K562 (cell line): ENCODE results near the gene SIX6. TPM values are rescaled to one million over a fixed set of nuclear protein-coding genes. Genes with fewer than 3 reads are reported as not detected.

Experiments used
- ATAC-seq: fragments of 200-7000 bp; cut with Tn5 transposase; 3 replicates; pipeline ENCODE4 v1.9.1; 2020; ENCODE audit warnings: moderate library complexity
- BruUV-seq: library from RNA; stranded (reverse); fragments of 400-500 nt; replicated peaks from 2 replicates; lab custom pipeline; 2021; lab: Mats Ljungman, UMichigan
- CTCF ChIA-PET: fragments of 300-600 bp; formaldehyde crosslinking; extraction: SDS; loops from one replicate; lab custom pipeline; 2021; ENCODE audit warnings: low intra/inter-chr PET ratio; lab: Yijun Ruan, JAX
- POLR2A ChIA-PET: fragments of 300-600, 350-650 bp; sonication (Branson Sonifier 250); formaldehyde crosslinking; extraction: SDS; loops from one replicate; lab custom pipeline; 2021; ENCODE audit warnings: antibody characterized with exemption, inconsistent platforms; lab: Yijun Ruan, JAX
- DNase-seq, 4 experiments: peaks; one replicate each; pipeline versions ENCODE4 v3.0.0 to v3.0.0-alpha.2; 2011 to 2018; ENCODE audit warnings: low spot score in 3 of 4, mixed read lengths in 3 of 4; ENCODE audit errors: extremely low read depth in 1 of 4
- FAIRE-seq: peaks from 2 replicates; lab custom pipeline; 2011; peaks lifted over from hg19 to GRCh38; lab: Jason Lieb, UNC
- H2AFZ ChIP-seq: 2 replicates; pipeline ENCODE4 v1.6.0; 2011; ENCODE audit warnings: low read depth, low read length, control low read depth, inconsistent platforms
- H3K27ac ChIP-seq: fragments of 200-600 bp; 3 replicates; pipeline ENCODE4 v1.8.0; 2011; ENCODE audit warnings: low read depth, mild to moderate bottlenecking, control low read depth, inconsistent platforms, low read length, moderate library complexity, mixed read lengths; ENCODE audit errors: extremely low read depth
- H3K27me3 ChIP-seq, 2 experiments: fragments of 300-600 bp in 1 of 2; 2 replicates in 1 of 2; 3 replicates in 1 of 2; pipeline versions ENCODE4 v1.6.0 to v1.8.0; 2011; ENCODE audit warnings: inconsistent platforms in 2 of 2, low read length in 2 of 2, mild to moderate bottlenecking in 1 of 2, mixed read lengths in 1 of 2, moderate library complexity in 1 of 2; ENCODE audit not compliant: control insufficient read depth in 2 of 2, insufficient read depth in 2 of 2
- H3K36me3 ChIP-seq: fragments of 300-600 bp; 3 replicates; pipeline ENCODE4 v1.8.0; 2011; ENCODE audit warnings: mild to moderate bottlenecking, low read length, inconsistent platforms; ENCODE audit not compliant: control insufficient read depth, insufficient read depth
- H3K4me1 ChIP-seq, 2 experiments: fragments of 200-600 bp in 1 of 2; replicated peaks in 1 of 2; 2 replicates in 1 of 2; 3 replicates in 1 of 2; pipeline versions ENCODE4 v1.5.1 to v1.8.0; 2011; ENCODE audit warnings: inconsistent platforms in 2 of 2, low read length in 2 of 2, mild to moderate bottlenecking in 1 of 2, mixed read lengths in 1 of 2, moderate library complexity in 1 of 2; ENCODE audit not compliant: control insufficient read depth in 2 of 2, insufficient read depth in 2 of 2
- H3K4me2 ChIP-seq: 2 replicates; pipeline ENCODE4 v1.6.1; 2011; ENCODE audit warnings: low read length, control low read depth, inconsistent platforms, mixed read lengths; ENCODE audit not compliant: insufficient read depth
- H3K4me3 ChIP-seq: fragments of 200-600 bp; sonication (generic), shearing (Covaris generic); 2 replicates; pipeline ENCODE4 v1.5.1; 2016; ENCODE audit warnings: control low read depth, inconsistent platforms
- H3K79me2 ChIP-seq: fragments of 200-600 bp; 3 replicates; pipeline ENCODE4 v1.8.0; 2011; ENCODE audit warnings: low read length, inconsistent platforms; ENCODE audit not compliant: control insufficient read depth, insufficient read depth
- H3K9ac ChIP-seq, 2 experiments: 2 replicates each; pipeline versions ENCODE4 v1.6.0 to v1.6.1; 2011; ENCODE audit warnings: low read depth in 2 of 2, low read length in 2 of 2, control low read depth in 1 of 2, inconsistent platforms in 1 of 2, mild to moderate bottlenecking in 1 of 2, mixed read lengths in 1 of 2; ENCODE audit not compliant: insufficient read depth in 1 of 2
- H3K9me1 ChIP-seq: one replicate; pipeline ENCODE4 v1.6.0; 2011; ENCODE audit warnings: inconsistent platforms, mild to moderate bottlenecking, low read length, moderate library complexity; ENCODE audit not compliant: control insufficient read depth, insufficient read depth
- H3K9me3 ChIP-seq: replicated peaks from 2 replicates; pipeline ENCODE4 v1.5.1; 2011; ENCODE audit warnings: low read depth, low read length, inconsistent platforms; ENCODE audit not compliant: control insufficient read depth, insufficient read depth
- H4K20me1 ChIP-seq: replicated peaks from 2 replicates; pipeline ENCODE4 v1.6.1; 2011; ENCODE audit warnings: low read length, inconsistent platforms, mixed read lengths; ENCODE audit not compliant: control insufficient read depth, insufficient read depth
- ARID2 ChIP-seq: fragments of 450-650 bp; IDR thresholded peaks from 2 replicates; pipeline ENCODE4 v1.6.1; 2017; ENCODE audit warnings: antibody characterized with exemption, mild to moderate bottlenecking
- CTCF ChIP-seq, 3 experiments: IDR thresholded peaks in 2 of 3; conservative IDR thresholded peaks in 1 of 3; 2 replicates each; pipeline ENCODE4 v1.5.1; 2011 to 2012; ENCODE audit warnings: low read length in 3 of 3, mild to moderate bottlenecking in 3 of 3, control low read depth in 2 of 3, improper control_type of control experiment in 1 of 3, inconsistent platforms in 1 of 3, low read depth in 1 of 3, mixed read lengths in 1 of 3, moderate library complexity in 1 of 3; ENCODE audit not compliant: insufficient read depth in 2 of 3
- GATAD2B ChIP-seq: fragments of 450-650 bp; IDR thresholded peaks from 2 replicates; pipeline ENCODE4 v1.6.1; 2017; ENCODE audit warnings: mild to moderate bottlenecking, borderline replicate concordance
- MAFG ChIP-seq: fragments of 450-650 bp; conservative IDR thresholded peaks from 2 replicates; pipeline ENCODE4 v1.6.1; 2016; ENCODE audit warnings: missing genetic modification characterization, missing compliant biosample characterization
- MEF2D ChIP-seq: conservative IDR thresholded peaks from 2 replicates; pipeline ENCODE4 v1.6.1; 2016; ENCODE audit warnings: low read depth, missing genetic modification characterization, missing compliant biosample characterization
- RFX1 ChIP-seq: fragments of 450-650 bp; IDR thresholded peaks from 2 replicates; pipeline ENCODE4 v1.6.1; 2016; ENCODE audit warnings: mild to moderate bottlenecking, moderate library complexity
- SFPQ ChIP-seq: fragments of 200-400 bp; formaldehyde crosslinking; IDR thresholded peaks from 2 replicates; pipeline ENCODE4 v1.6.1; 2017; ENCODE audit warnings: mild to moderate bottlenecking, low read depth, low read length, moderate library complexity
- SMARCA5 ChIP-seq: fragments of 450-650 bp; IDR thresholded peaks from 2 replicates; pipeline ENCODE4 v1.6.1; 2016
- ZNF780A ChIP-seq: fragments of 250-450 bp; sonication (Bioruptor Pico); IDR thresholded peaks from 2 replicates; pipeline ENCODE4 v1.5.0; 2021; ENCODE audit warnings: mild to moderate bottlenecking
- in situ Hi-C: fragments of 300-500 bp; cut with MboI; formaldehyde crosslinking; loops from 4 replicates; pipeline ENCODE4 v1.15.0; 2018; ENCODE audit warnings: inconsistent platforms, mixed read lengths
- intact Hi-C: fragments of 100-400 bp; cut with micrococcal nuclease; formaldehyde crosslinking; loops from 2 replicates; pipeline ENCODE4 v1.14.2; 2022
- polyA plus RNA-seq, 8 experiments: library from polyadenylated mRNA; depleted of rRNA in 4 of 8; stranded (reverse) in 5 of 8; unstranded in 3 of 8; fragments of >200 nt; fragmentation: Nextera tagmentation in 2 of 8; fragmentation: Illumina TruSeq in 1 of 8; extraction: Ambion mirVana in 2 of 8; extraction: Trizol in 1 of 8; gene quantifications; 2 replicates each; pipeline versions ENCODE4 v1.2.1 to v1.2.3, GENCODE V29; 2011 to 2014; ENCODE audit warnings: inconsistent platforms in 1 of 8, missing spikeins in 1 of 8
- total RNA-seq, 7 experiments: library from RNA; depleted of rRNA in 6 of 7; stranded (reverse); fragments of >200 nt in 6 of 7; fragmentation: Illumina TruSeq in 2 of 7; extraction: Trizol in 2 of 7; gene quantifications; 2 replicates each; pipeline versions ENCODE4 v1.2.1 to v1.2.3, GENCODE V29; 2011 to 2021; ENCODE audit warnings: low replicate concordance in 1 of 7

SIX6 gene
- total and polyA plus RNA-seq, 9 of the 15 experiments (the other 6 are each of a cell fraction or from before 2014, with no cell fraction given), result not detected

- in situ Hi-C loops, result no loop called here
- ChIA-PET CTCF (no interaction called here), POLR2A (no interaction called here)
- intact Hi-C loops, result no loop called here
- ATAC-seq (no peak), DNase-seq (no peak)
- Histone ChIP-seq H3K27ac (no peak overlapping the region), H3K79me2 (no peaks in the 10 kb centered on the region), H3K27me3 (no peaks in the 10 kb centered on the region), H3K9me3 (no peaks in the 10 kb centered on the region)
- no TSS peak for BruUV-seq
- TF ChIP-seq MAFG (tag) (no peak), ZNF780A (CRISPR knock-in tag) (no peak), ARID2 (no peak), RFX1 (no peak), MEF2D (tag) (no peak), SFPQ (no peak), SMARCA5 (no peak), GATAD2B (no peak), CTCF (IDR thresholded peaks at IDR 0.05 in 2 of 3, conservative IDR thresholded peaks at IDR 0.05 in 1 of 3; ENCODE audit: insufficient read depth in 2 of 3, low read depth in 1 of 3, low read length in 3 of 3) (no peak)
- TF ChIP-seq, all 486 proteins: peak for 0
- Histone ChIP-seq H3K9me1 (no peaks in the 10 kb centered on the region), H3K4me2 (no peak overlapping the region), H3K36me3 (no peaks in the 10 kb centered on the region), H3K9ac (no peak overlapping the region), H2AFZ (no peak overlapping the region), H3K4me1 (no peaks in the 10 kb centered on the region), H3K4me3 (no peak overlapping the region), H4K20me1 (no peaks in the 10 kb centered on the region)
- FAIRE-seq, result no peak
These were observed 28.7 kb downstream of the SIX6 start for GRCh38 chr14:60537663-60538062.
